Fibroblast of the conjunctiva (primary cell): ENCODE results near the gene TTC3.
"Not testable (repeated sequence)": the region's sequence is repeated elsewhere in the genome, so short reads cannot be mapped to it uniquely, and the experiment has no call there.

ENCODE experiments used
- DNase-seq: peaks from one replicate; pipeline ENCODE4 v3.0.0-alpha.2; 2010; ENCODE audit warnings: low read depth

The TTC3 gene

DNA sequence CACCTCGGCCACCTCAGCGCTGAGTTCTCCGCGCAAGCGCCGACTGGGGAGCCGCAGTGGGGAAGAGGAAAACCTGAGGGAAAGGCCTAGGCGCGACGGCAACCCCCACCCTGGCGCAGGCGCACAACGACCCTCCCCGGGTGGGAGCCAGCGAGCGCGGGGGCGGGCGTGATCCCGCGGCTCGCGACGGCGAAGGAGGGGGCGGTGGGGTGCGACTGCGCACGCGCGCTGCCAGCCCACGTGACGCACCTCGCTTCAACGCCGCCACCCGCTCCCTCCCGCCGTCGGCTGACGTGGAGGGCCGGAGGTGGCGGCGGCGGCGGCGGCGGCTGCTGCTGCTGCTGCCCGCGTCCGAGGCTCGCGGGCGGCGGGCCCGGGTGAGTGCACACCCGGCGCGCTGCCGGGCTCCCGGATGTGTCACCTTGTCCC, at the start of gene TTC3, which contains the start of gene PIGP:
Gene TTC3, plus strand, starts transcription at position 267 of the 429 bp plus-strand sequence. CDS start 14,004 bp downstream, outside the sequence.
Gene PIGP, minus strand, starts transcription at position 84 of the 429 bp plus-strand sequence. CDS start 556 bp downstream, outside the sequence.
- peak; percentile 91 for DNase-seq

DNA sequence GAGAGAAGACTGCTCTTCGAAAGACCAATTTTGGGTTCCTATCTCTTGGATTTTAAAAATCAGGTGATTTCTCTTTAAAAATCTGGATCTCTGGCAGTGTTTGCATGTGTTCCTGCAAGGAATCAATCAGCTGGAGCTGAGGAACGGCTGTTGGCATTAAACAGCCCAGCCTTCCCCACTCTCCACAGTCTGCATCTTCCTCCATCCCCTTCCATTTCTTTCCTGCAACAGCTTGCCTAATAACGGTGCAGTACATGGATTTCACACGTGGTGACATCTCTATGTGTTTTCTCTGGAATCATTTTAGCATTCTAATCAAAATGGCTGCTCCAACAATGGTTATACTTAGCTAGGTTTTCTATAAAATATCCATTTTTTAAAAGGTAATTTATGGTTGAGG, 46.6 kb upstream of the TTC3 start:
- no peak for DNase-seq

DNA sequence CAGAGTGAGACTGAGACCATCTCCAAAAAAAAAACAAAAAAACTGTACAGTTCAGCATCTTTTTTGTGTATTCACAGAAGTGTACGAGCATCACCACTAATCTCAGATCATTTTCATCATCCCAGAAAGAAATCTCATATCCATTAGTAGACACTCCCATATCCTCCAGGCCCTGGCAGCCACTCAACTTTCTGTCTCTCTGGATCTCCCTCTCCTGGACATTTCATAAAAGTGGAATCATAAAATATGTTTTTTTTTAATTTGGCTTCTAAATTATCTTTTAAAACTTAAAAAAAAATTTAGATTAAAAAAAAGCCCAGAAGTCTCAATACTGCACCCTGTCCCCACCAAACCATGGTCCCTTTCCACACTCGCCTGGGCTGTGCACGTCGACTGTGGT, 44.5 kb upstream of the TTC3 start:
- no peak for DNase-seq

DNA sequence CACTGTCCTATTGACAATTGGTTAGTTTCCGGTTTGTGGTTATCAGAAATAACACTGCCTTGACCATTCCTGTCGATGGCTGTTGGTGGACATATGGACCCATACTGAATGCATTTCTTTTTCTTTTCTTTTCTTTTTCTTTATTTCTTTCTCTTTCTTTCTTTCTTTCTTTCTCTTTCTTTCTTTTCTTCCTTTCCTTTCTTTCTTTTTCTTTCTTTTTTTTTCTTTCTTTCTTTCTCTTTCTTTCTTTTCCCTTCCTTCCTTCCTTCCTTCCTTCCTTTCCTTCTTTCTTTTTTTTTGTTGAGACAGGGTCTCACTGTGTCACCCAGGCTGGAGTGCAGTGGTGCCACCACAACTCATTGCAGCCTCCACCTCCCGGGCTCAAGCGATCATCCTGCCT, 42.2 kb upstream of the TTC3 start:
- no peak for DNase-seq

DNA sequence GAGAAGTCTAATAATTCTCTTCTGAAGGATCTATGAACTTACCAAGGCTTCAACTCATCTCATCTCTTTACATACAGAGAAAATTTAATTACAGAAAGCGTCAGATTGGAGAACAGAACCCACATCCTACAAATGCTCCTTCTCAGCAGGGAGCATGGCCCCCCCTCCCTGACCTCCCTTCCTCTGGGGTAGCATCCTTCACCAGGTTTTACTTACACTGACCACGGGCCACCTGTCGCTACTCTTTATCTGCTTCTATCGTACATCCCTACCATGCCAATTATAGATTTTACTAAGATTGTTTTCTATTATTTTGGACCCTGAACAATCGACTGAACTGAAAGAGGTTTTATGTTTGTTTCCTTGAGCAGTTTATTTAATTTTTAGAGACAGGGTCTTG, 40.8 kb upstream of the TTC3 start:
- no peak for DNase-seq

DNA sequence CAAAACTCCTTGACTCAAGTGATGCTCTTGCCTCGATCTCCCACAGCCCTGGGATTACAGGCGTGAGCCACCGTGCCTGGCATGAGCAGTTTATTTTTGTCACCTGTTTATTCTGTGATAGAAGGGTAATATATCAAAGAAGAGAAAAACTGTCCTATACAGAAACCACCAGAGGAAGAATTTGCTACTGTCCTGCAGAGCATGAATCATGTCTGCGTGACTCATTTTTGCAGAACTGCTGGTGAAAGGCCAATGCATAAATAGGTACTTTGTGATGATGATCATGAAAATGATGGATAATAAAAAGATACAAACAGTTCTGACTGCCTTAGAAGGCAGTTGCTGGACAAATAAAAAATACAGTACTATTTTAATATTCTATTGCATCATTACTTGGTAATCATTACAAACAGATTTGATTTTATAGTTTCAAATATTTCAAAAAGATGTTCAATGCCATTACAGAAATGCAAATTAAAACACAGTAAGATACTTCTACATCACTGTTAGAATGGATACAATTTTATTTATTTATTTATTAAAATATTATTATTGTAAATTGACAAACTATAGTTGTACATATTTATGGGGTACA, 40.1 kb upstream of the TTC3 start:
- peak; percentile 20 for DNase-seq

- DNase-seq = not testable (repeated sequence)
Measured at GRCh38 chr21:37034394-37034793, 38.7 kb upstream of the TTC3 start.

GRCh38 chr21:37036177-37036576, 36.9 kb upstream of the TTC3 start:
- DNase-seq = no peak

- DNase-seq = no peak
Measured at GRCh38 chr21:37039411-37040075, 33.5 kb upstream of the TTC3 start.

DNA sequence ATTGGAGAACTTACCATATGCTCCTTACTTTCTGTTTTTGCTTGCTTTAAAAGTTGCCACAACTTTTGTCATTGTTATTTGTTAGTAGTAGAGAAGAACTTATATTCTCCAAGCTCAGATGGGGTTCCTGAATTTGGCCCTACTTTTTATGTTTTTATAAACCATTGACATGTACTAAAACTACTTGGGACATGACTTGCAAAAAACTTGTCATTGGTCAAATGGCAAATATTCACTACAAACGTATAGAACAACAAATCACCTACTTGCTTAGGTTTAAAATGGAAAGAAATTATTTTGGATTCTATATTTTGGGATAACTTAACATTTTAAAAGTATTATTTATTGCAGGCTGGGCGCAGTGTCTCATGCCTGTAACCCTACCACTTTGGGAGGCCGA, 32.8 kb upstream of the TTC3 start:
- DNase-seq = no peak

DNA sequence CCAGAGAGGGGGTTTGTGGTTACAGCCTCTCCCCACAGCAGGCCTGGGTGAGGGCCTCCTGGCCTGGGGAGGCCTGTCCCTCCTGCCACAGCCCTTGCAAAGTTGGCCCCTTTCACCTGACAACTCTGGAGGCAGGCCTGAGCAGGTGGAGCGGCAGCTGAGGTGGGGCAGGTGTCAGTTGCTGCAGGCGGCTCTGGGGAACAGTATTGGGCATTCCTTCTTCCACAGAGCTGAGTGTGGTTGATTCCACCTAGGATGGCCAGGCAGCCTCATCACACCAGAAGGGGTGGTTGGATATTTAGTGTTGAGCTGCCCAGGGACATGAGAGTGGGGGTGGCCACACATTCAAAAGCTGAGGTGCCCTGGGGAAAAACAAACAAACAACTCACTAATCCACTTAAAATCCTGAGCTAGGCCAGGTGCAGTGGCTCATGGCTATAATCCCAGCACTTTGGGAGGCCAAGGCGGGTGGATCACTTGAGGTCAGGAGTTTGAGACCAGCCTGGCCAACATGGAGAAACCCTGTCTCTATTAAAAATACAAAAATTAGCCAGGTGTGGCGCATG, 31.3 kb upstream of the TTC3 start:
- DNase-seq = no peak

GRCh38 chr21:37043818-37044217, 29.2 kb upstream of the TTC3 start:
- DNase-seq = no peak

DNA sequence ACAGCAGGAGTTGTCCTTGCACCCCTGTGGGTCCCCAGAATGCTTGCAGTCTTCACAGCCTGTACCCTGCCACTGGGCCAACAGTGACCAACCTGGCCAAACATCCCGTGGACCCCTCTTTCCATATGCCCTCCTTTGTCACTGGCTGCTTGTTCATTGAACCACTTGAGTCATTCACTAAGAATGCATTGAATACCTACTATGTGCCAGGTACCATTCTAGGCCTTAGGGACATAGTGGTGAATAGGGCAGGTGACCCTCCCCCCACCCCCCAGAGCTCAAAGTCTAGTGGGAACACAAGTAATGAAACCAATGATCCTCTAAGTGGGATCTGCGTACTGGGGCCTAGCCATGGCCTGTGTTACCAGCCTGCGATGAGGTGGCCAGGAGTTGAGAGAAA, 28.4 kb upstream of the TTC3 start:
- no peak for DNase-seq

DNA sequence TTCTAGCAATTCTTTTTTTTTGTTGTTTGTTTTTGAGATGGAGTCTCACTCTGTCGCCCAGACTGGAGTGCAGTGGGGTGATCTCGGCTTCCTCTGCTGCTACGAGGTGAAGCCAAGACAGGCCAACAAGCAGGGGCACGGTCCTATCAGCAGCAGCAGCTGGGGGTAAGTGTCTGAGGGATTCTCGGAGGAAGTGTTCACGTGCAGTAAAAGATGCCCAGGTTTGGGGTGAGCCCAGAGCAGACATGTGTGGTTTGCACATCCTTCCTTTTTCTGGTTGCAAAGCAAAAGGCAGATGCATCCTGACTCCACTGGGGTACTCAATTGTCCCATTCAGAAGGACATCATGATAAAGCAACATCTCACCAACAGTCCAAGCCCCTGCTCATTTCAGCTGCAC, 27.9 kb upstream of the TTC3 start:
- DNase-seq = no peak

DNA sequence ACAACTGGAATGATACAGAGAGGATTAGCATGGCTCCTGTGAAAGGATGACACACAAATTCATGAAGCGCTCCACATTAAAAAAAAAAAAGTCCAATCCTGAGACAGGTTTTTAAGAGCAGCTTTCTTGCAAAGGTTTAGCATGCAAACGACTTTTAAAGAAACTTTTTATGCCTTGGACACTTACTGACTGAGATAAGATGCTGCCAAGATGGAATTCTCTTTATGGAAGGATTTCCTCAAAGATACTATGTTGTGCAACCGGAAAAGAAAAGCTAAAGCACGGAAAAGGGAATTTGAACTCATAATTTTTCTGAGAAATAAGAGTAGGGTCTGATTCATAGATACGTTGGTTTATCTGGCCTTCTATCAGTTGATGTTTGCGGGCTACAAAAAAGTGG, 27.5 kb upstream of the TTC3 start:
- no peak for DNase-seq

DNA sequence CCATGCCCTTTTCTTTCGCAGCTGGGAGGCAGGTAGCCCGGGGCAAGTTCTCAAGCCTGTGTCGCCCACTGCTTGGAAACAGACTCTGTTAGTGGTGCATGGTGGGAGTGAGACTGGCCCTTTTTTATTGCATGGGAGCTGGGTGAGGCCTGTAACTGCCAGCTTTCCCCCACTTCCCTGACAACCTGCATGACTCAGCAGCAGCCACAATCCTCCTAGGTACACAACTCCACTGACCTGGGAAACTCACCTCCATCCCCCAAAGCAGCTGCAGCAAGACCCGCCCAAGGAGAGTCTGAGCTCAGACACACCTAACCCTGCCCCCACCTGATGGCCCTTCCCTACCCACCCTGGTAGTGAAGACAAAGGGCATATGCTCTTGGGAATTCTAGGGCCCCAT, 26.0 kb upstream of the TTC3 start:
- DNase-seq = no peak

- not testable (repeated sequence) for DNase-seq
Measured at GRCh38 chr21:37049741-37050140, 23.3 kb upstream of the TTC3 start.

- no peak for DNase-seq
Measured at GRCh38 chr21:37055271-37055855, 17.7 kb upstream of the TTC3 start.

GRCh38 chr21:37057614-37058013, 15.4 kb upstream of the TTC3 start:
- DNase-seq = no peak

- no peak for DNase-seq
Measured at GRCh38 chr21:37058261-37058660, 14.8 kb upstream of the TTC3 start.

DNA sequence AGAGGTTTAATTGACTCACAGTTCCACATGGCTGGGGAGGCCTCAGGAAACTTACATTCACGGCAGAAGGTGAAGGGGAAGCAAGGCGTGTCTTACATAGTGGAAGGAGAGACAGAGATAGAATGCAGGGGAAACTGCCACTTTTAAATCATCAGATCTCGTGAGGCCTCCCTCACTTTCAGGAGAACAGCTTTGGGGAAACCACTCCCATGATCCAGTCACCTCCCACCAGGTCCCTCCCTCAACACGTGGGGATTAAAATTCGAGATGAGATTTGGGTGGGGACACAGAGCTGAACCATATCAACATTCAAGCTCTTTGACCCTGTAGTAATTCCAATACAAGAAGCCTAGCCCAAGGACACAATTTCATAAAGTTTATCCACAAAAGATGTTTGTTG, 13.9 kb upstream of the TTC3 start:
- no peak for DNase-seq

DNA sequence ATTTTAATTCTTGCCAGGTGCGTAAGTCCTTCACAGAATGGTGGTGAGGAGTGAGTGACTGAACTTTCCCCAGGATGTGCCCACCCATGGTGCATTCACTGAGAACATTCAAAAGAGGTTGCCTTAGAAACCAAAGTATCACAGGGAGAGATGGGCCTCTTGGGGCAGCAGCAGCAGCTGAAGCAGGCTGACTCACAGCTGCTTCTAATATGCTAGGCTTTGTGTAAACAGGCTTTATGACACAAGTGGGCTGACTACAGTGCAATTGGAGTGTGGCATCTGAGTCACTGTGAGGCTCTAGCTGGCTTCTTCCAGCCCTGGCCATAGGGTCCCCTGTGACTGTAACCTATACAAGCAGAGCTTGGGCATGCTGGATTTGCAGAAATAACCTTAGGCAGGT, 12.8 kb upstream of the TTC3 start:
- DNase-seq = peak; percentile 97

GRCh38 chr21:37061926-37062592, 11.0 kb upstream of the TTC3 start:
- no peak for DNase-seq
